Lower leg skin (tissue), 4 donors: ENCODE measurements around the gene MYH7B. TPM values are rescaled to one million over a fixed set of nuclear protein-coding genes. Genes with fewer than 3 reads are reported as not detected.

ENCODE experiments used
- microRNA counts, 2 donors: library from miRNA; unstranded; fragments of <30 nt; microRNA quantifications; one replicate each; lab custom pipeline; 2016
- microRNA-seq, 2 donors: library from miRNA; unstranded; fragments of <30 nt; microRNA quantifications; one replicate each; pipeline ENCODE4, GENCODE V29; 2016; ENCODE audit warnings: borderline replicate concordance in 2 of 2, borderline number of aligned reads in 1 of 2
- total RNA-seq, 4 donors: library from RNA; depleted of rRNA; stranded (reverse); fragments of >200 nt; gene quantifications; one replicate each; pipeline ENCODE4 v1.1.0, GENCODE V29; 2016

The MYH7B gene
- total RNA-seq, 4 donors from 2014 or later: 0.10 to 0.27 (median 0.18) TPM

MicroRNAs encoded within 50 kb of the gene (microRNA counts, 767-probe panel; counts per million panel counts)
- microRNA hsa-miR-499a-3p (lab: Ali Mortazavi, UCI) (0 to 358 counts per million in 2 donors), microRNA hsa-miR-499a-5p (lab: Ali Mortazavi, UCI) (0 to 358 counts per million in 2 donors), microRNA hsa-miR-499b-3p (lab: Ali Mortazavi, UCI) (0 to 358 counts per million in 2 donors), microRNA hsa-miR-499b-5p (lab: Ali Mortazavi, UCI) (0 to 358 counts per million in 2 donors)

Small RNAs within 50 kb of the gene (microRNA-seq; reads per million reads assigned to microRNA genes)
- gene MIR499A: 0 reads per million in 2 donors
- 0 reads per million in 2 donors for gene MIR499B

Other genes starting within 250 kb of the MYH7B start
- 10 to 100 TPM; 20.9 to 37.6 (median 29.9) TPM for gene NCOA6, start 130.2 kb upstream of the MYH7B start, total RNA-seq
- 10 to 100 TPM in 2 of 4 donors, 1 to 10 TPM in 2; 8.6 to 12.9 (median 9.6) TPM for gene GGT7, start 83.0 kb upstream of the MYH7B start, total RNA-seq
- gene ACSS2, start 79.3 kb upstream of the MYH7B start, total RNA-seq: 10 to 100 TPM; 54.3 to 98.1 (median 71.5) TPM
- gene GSS, start 62 bp upstream of the MYH7B start, total RNA-seq: 10 to 100 TPM; 49.9 to 56.7 (median 52.9) TPM
- 10 to 100 TPM; 40.3 to 64.5 (median 50.0) TPM for gene TRPC4AP, start 136.9 kb downstream of the MYH7B start, total RNA-seq
- 10 to 100 TPM in 3 of 4 donors, 1 to 10 TPM in 1; 8.8 to 18.7 (median 16.6) TPM for gene EDEM2, start 191.5 kb downstream of the MYH7B start, total RNA-seq
- gene PROCR, start 216.2 kb downstream of the MYH7B start, total RNA-seq: 10 to 100 TPM in 3 of 4 donors, 1 to 10 TPM in 1; 5.7 to 32.2 (median 26.1) TPM